ENCODE measurements around the gene VPS52.

The VPS52 gene

DNA sequence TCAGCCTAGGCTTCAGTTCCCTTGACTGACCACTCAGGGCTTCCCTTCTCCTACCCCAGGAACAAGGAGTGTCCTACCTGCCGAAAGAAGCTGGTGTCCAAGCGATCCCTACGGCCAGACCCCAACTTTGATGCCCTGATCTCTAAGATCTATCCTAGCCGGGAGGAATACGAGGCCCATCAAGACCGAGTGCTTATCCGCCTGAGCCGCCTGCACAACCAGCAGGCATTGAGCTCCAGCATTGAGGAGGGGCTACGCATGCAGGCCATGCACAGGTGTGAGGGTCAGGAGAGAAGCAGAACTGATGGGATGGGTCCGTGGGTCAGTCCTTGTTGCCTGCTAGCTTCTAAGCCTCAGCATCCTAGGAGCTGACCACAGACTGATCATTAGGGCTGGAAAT lies 61.8 kb downstream of the VPS52 start:
- no peak overlapping the region for H3K4me3 ChIP-seq (ENCODE audit: low read depth, low read length)
- no peak for DNase-seq (ENCODE audit: low read depth, low spot score)
- in situ Hi-C loops (cut with HindIII; ENCODE audit: low sequenced_read_pairs) = no loop called here
- TF ChIP-seq CTCF (IDR thresholded peaks at IDR 0.05; ENCODE audit: low read depth, low read length) = no peak

DNA sequence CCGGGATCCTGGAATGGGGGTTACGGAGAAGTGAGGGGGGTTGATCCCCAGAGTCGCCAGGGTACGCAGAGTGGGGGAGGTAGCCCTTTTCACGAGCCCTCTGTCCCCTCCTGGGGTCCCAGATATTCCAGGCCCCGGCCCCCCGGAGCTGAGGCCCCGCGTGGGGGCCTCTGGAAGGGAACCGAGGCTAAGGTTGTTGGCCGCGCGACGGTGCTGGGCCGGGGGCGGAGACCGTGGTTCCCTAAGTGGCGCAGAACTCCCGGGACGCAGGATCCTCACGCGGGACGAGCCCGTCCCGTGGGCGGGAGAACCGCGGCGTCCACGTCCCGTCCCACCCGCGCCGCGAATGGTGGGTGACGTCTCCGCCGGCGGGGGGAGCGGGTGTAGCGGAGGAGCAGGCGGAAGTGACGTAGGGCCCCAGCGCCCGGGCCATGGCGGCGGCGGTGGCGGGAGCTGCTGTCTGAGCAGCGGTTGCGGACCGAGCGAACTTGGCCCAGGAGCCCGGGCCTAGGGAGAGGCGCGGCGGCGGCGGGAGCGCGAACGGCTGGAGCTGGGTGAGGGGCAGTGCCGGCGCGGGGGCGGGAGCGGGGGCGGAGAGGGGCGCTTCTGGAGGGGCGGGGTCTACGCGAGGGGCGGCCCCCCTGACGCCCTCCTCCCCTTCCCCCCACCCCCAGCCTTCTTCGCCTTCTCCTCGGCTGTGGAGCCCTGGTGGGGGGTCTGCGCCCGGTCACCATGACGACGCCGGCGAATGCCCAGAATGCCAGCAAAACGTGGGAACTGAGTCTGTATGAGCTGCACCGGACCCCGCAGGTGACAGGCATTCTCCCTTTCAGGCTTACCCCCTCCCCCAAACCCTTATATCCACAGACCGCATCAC lies 63.3 kb downstream of the VPS52 start, which contains the start of gene RING1:
TSS of gene RING1 (plus strand) at position 410 of the 877 bp plus-strand sequence. CDS start at position 733, 323 bp downstream.
- in situ Hi-C loops (cut with HindIII; ENCODE audit: low sequenced_read_pairs) = no loop called here

DNA sequence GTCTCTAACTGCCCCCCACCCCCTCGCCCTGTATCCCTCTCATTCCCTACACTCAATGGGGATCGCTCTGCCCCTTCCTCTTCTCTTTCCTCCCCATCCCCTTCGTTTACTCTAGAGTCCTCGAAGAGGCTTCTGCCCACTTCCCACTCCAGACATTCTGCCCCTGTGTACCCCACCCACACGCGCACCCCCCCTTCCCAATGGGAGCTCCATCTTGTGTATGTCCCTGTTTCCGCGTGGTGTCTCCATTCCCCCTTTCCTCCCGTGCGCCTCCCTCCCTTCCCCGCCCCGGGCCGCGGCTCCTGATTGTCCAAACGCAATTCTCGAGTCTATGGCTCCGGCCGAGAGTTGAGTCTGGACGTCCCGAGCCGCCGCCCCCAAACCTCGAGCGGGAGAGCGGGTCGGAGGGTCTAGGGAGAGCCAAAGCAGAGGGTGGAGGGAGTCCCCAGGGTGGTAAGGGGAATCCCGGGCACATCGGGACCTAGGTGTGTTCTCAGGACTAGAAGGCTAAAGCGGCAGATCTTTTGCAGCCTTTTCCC lies 64.1 kb downstream of the VPS52 start:
- peak; percentile 55 for DNase-seq (ENCODE audit: low read depth, low spot score)
- in situ Hi-C loops (cut with HindIII; ENCODE audit: low sequenced_read_pairs) = no loop called here
- H3K4me3 ChIP-seq (ENCODE audit: low read depth, low read length) = peak overlapping the region; percentile 89
- TF ChIP-seq CTCF (IDR thresholded peaks at IDR 0.05; ENCODE audit: low read depth, low read length) = no peak

More for the DNA sequence above, 63.3 kb downstream of the VPS52 start, which contains the start of gene RING1:
- DNase-seq (ENCODE audit: low read depth, low spot score) = peak; percentile 77
- peak within 1 kb of the TSS; percentile 89 for H3K4me3 ChIP-seq (ENCODE audit: low read depth, low read length)
- TF ChIP-seq CTCF (IDR thresholded peaks at IDR 0.05; ENCODE audit: low read depth, low read length) = no peak

DNA sequence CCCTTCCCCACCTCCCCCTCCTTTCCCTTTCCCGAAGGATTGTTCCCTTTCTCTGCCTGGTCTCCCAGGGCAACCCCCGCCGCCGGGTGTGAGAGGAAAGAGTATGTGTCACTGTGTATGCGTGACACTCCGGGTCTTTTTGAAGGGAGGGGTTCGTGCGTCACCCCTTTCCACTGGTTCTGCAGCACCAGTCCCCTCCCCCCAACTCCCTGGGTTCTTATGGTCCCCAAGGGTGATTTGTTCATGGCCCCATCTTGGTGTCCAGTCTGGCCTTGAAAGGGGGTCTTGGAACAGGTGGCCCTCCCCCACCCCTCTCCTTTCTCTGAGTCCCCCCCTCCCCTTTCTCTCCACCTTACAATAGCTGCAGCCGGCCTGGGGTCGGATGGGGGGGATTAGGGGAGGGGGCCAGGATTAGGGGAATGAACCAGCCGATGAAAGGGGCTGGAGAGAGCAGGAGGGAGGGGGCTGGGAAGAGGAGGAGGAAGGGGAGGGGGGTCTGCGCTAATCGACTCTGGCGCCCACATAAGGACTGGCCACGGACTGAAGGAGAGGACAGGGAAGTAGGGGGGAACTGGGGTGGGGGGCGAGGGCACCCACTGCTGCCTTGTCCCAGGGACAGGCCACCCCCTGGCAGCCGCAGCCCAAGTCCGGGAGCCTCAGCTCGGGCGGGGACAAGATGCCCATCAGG lies 64.7 kb downstream of the VPS52 start:
- peak; percentile 34 for DNase-seq (ENCODE audit: low read depth, low spot score)
- in situ Hi-C loops (cut with HindIII; ENCODE audit: low sequenced_read_pairs) = no loop called here
- peak overlapping the region; percentile 89 for H3K4me3 ChIP-seq (ENCODE audit: low read depth, low read length)
- TF ChIP-seq CTCF (IDR thresholded peaks at IDR 0.05; ENCODE audit: low read depth, low read length) = no peak

- no peak for DNase-seq (ENCODE audit: low read depth, low spot score)
- TF ChIP-seq CTCF (IDR thresholded peaks at IDR 0.05; ENCODE audit: low read depth, low read length) = no peak
- in situ Hi-C loops (cut with HindIII; ENCODE audit: low sequenced_read_pairs) = no loop called here
- no peak overlapping the region for H3K4me3 ChIP-seq (ENCODE audit: low read depth, low read length)
These were observed 65.4 kb downstream of the VPS52 start for GRCh38 chr6:33206027-33206863.

Data from astrocyte of the spinal cord (primary cell).